H54 (cell line): ENCODE data around the gene FIGN.

Experiments
- DNase-seq: peaks from one replicate; pipeline ENCODE4 v3.0.0; 2011; ENCODE audit warnings: low spot score, mixed read lengths; ENCODE audit not compliant: insufficient read length
- FAIRE-seq: peaks from 3 replicates; lab custom pipeline; 2011; peaks lifted over from hg19 to GRCh38; lab: Jason Lieb, UNC
- POLR2A ChIP-seq: IDR thresholded peaks from 2 replicates; pipeline ENCODE4 v1.6.1; 2011; ENCODE audit warnings: low read depth, mild to moderate bottlenecking, low read length

FIGN gene

DNA sequence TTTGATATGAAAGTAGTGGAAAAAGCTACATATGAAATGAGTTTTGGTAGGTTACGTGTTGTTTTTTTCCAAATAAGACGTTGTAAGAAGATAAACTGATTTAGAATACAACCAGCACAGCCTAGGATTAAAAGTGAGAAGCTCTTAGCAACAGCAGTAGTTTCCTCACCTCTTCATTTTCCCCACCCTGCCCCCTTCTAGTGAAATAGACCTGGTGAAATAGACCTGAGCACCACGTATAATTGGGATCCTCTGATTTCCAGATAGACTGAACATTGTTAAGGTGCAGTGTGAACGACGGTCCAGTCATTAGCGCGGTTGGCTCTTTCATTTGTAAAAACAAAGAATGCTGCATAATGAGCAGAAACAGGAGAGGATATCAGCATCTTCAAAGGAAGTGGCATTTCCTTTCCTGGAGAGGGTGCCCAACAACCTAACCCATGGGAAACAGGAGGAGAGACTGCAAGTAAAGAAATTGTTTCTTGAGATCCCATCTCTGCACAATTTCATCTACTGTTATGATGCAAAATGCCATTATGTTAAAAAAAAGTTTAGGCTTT lies 114.3 kb downstream of the FIGN start:
- no peak for TF ChIP-seq POLR2A
- DNase-seq (no peak), FAIRE-seq (peak; percentile 68)

DNA sequence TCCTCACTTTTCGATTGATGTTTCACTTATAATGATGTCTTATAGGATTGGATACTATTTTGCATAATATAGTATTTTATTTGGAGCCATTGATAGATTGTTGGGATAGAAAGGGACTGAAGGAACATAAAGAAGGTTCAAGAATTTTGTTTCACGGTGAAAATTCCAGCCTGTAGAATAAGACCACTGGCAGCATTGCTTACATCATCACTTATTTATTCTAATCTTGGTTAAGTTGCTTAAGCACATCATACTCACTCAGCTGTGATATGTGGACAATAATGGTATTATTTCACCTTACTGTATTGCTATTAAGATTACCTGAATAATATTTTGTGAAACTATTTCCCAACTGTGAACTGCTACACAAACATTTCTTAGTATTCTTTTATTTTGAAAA lies 118.3 kb downstream of the FIGN start:
- TF ChIP-seq POLR2A, result no peak
- no peak for DNase-seq
- no peak for FAIRE-seq

DNA sequence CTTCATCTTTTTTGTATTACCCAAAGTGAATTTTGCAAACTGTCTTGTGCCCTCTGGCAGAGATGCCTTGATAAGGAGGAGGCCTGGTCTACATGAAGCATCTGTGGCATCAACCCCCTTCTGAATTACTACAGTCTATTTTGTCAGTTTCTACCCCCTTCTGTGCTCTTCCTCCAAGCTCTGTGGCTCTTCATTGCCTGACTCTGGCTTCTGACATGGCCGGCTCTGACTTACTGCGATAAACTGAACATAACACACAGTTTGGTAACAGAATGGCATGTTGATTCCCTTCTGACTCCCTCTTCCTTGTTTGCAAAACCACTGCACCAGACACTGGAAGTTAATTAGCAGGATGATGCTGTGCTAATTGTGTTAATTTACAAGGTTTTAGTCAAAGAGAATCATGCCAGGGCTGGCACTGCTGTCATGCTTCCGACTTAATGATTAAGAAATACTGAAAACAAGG lies 122.5 kb downstream of the FIGN start:
- no peak for TF ChIP-seq POLR2A
- no peak for FAIRE-seq
- DNase-seq, result no peak

GRCh38 chr2:163612332-163612731 lies 123.5 kb downstream of the FIGN start:
- FAIRE-seq (no peak), DNase-seq (no peak)
- no peak for TF ChIP-seq POLR2A

DNA sequence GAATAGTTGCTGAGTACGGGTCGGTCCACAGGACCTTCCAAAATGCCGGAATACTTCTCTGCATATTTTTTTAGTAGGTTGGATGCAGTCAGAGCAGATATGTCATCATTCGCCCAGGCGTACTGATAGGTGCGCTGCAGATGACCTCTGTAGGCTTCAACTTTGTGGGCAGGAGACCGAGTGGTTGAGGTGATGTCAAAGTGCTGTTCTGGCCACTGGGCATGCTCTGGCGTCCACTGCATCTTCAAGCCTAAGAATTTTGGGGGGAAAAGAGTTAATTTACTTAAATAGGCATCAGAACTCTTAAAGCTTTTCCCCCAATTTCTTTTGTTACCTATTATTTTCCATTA lies 124.3 kb downstream of the FIGN start:
- FAIRE-seq (no peak), DNase-seq (no peak)
- TF ChIP-seq POLR2A, result no peak

- no peak for DNase-seq
- FAIRE-seq, result no peak
- TF ChIP-seq POLR2A, result no peak
Observed at GRCh38 chr2:163610817-163611556, 124.8 kb downstream of the FIGN start.

DNA sequence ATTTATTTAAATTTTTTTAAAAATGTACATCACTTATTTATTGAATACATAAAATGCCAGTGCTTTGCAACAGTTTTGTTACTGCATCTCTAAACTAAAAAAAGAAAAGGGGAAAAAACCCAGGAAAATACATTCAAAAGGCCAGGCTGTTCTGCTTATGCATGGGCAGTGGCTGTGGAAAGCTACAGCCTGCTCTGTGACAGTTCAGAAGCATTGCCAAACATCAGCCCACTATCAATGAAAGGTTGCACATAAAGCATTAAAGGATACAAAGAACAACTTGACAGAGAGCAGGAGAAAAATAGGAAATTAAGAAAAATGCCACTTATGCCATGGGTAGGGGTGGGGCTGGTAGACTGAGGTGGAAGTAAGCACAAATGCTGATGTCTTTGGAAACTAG lies 128.2 kb downstream of the FIGN start:
- FAIRE-seq (no peak), DNase-seq (no peak)
- no peak for TF ChIP-seq POLR2A

DNA sequence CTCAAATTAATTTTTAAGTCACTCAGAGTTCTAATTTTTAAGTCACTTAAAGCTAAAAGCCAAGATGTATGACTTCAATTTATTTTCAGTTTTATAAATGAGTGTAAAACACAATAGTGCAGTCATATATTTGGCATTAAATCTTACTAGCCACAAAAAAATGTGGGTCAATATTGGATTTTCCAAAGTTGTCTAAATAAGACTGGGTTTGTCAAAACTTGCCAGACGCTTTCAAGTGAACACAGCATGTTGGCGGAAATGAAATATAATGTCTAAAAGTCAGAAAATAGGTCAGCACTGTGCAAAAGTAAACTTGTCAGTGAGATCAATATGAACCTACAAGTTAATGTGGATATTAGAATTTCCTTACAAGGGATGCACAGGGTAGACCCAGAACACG lies 128.9 kb downstream of the FIGN start:
- no peak for DNase-seq
- no peak for FAIRE-seq
- TF ChIP-seq POLR2A, result no peak

DNA sequence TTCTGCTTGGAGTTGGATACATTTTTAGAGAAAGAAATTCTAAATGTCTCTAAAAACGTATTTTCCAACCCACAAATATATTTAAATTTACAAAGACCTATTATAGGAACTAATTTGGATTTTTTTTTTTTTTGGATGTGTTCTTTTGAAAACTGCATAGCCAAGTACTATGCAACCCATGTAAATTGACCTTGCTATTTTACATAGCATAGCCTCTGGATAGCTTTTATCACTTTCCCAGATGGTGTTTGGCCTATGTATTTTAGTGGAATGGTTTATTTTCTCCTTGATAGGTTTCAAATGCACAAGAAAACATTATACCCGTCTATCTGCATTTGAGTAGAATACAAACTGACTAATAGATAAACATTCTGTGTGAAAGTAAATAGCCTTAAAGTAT lies 130.0 kb downstream of the FIGN start:
- no peak for TF ChIP-seq POLR2A
- DNase-seq (no peak), FAIRE-seq (no peak)

- TF ChIP-seq POLR2A, result no peak
- peak; percentile 8 for DNase-seq
- FAIRE-seq, result peak; percentile 90
Observed at GRCh38 chr2:163604941-163605555, 130.8 kb downstream of the FIGN start.

DNA sequence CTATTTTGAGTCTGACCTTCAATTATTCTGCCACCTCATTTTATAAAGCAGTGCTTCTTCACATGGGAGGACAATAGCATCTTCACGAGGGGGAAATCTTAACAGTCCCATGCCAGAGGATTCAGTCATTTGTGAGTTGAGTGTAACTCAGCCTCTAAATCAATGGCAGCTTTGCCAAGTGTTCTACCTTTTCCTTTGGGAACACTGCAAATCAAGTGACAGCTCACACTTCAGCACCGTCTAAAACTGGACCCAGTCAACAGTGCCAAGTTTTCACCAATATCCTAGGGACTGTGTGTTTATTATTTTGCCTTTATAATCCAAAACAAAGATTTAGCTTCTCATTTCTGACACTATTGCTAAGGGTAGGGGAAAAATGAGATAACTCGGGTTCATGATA lies 133.6 kb downstream of the FIGN start:
- DNase-seq, result no peak
- peak; percentile 15 for FAIRE-seq
- no peak for TF ChIP-seq POLR2A

- FAIRE-seq (no peak), DNase-seq (no peak)
- TF ChIP-seq POLR2A, result no peak
Observed at GRCh38 chr2:163601377-163601776, 134.4 kb downstream of the FIGN start.

DNA sequence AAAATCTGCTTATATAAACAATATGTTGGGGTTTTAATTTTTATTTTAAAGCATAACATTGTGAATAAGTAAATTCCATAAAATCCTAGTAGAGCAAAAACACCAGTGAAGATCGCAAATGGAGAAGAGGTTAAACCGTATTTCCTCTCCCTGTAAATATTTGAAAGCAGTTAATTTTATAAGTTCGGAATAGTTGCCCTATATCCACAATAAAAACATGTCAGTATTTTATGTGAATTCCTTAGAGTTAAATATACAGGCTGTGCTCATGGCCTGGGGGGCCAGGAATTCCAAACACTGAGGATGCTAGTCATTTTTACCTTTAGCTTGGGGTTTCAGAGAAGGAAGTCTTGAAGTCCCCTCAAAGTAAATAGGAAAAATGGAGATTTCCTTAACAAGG lies 135.0 kb downstream of the FIGN start:
- FAIRE-seq (no peak), DNase-seq (no peak)

DNA sequence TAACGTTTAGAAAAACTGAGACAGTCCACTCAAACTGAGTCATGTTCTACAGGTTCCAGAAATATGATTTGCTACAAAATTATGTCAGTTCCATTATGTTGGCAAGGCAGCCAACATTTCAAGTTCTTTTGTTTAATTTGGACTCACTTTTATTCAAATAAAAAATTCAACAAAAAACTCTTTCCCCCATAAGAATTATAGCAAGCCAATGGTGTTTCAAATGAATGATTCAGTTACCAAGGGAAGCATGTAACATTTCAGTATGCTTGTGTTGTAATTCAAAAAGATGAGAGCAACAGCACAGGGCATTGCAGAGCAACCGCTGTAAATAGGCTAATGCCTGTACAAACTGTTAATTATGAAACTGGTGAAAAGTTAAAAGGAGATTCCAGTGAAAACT lies 140.8 kb downstream of the FIGN start:
- no peak for FAIRE-seq
- no peak for DNase-seq
- no peak for TF ChIP-seq POLR2A

More for the DNA sequence above, 135.0 kb downstream of the FIGN start:
- no peak for TF ChIP-seq POLR2A

- no peak for FAIRE-seq
- no peak for DNase-seq
- no peak for TF ChIP-seq POLR2A
Observed at GRCh38 chr2:163594497-163594896, 141.3 kb downstream of the FIGN start.
